ENCODE results near the gene DYDC2. TPM values are rescaled to one million over a fixed set of nuclear protein-coding genes. Genes with fewer than 3 reads are reported as not detected.
A peak's percentile ranks its signal among the peaks of the same experiment; 100 is the strongest.

Gene DYDC2
- total and polyA plus RNA-seq, 2 donors (not counting 1 experiment from before 2014, with no cell fraction given): not detected

DNA sequence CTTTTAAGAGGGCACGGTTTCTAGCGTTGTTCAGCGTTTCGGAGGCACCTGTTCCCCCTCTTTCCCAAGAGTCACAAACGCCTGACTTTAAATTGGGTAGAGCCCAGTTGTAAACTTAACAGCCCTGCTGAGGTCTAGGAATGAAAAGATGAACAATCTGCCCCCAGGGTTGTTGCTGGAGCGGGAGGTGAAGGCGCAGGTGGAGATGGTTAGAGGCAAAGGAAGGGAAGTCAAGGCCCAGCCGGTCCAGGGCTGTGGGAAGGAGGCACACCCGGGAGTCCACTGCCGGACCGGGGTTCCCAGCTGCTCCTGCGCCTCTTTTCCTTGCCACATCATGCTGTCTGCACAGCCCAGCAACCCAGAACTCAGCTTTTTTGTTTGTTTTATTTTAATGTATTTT, 52.5 kb downstream of the DYDC2 start:
- Histone ChIP-seq H2AFZ (ENCODE audit: low read length) (no peak overlapping the region), H3K4me3 (replicated peaks in 1 of 4; ENCODE audit: control extremely low read depth in 1 of 4, insufficient read depth in 1 of 4, low read depth in 3 of 4, low read length in 4 of 4) (peak overlapping the region in 2 of 4 experiments; percentile 54 to 59), H3K27me3 (ENCODE audit: control insufficient read depth, insufficient read depth, low read length) (peaks cover 16% of the 10 kb centered on the region), H3K4me2 (ENCODE audit: extremely low read depth, insufficient read depth, low read length) (no peak overlapping the region), H4K20me1 (ENCODE audit: control insufficient read depth, extremely low read depth, insufficient read depth, low read length) (no peaks in the 10 kb centered on the region), H3K9ac (ENCODE audit: insufficient read depth, low read length) (no peak overlapping the region), H3K36me3 (ENCODE audit: control insufficient read depth, insufficient read depth, low read length) (no peaks in the 10 kb centered on the region), H3K79me2 (ENCODE audit: control insufficient read depth, insufficient read depth, low read length) (no peaks in the 10 kb centered on the region), H3K27ac (ENCODE audit: insufficient read depth, low read length) (no peak overlapping the region), H3K4me1 (ENCODE audit: control insufficient read depth, extremely low read depth, insufficient read depth, low read length) (no peaks in the 10 kb centered on the region), H3K9me3 (ENCODE audit: control insufficient read depth, insufficient read depth, low read depth, low read length) (no peaks in the 10 kb centered on the region)
- no peak for DNase-seq (ENCODE audit: low read depth in 2 of 2)
- TF ChIP-seq EZH2 (IDR thresholded peaks at IDR 0.05; ENCODE audit: low read length, missing control alignments): no peak
- TF ChIP-seq, protein P1, sequence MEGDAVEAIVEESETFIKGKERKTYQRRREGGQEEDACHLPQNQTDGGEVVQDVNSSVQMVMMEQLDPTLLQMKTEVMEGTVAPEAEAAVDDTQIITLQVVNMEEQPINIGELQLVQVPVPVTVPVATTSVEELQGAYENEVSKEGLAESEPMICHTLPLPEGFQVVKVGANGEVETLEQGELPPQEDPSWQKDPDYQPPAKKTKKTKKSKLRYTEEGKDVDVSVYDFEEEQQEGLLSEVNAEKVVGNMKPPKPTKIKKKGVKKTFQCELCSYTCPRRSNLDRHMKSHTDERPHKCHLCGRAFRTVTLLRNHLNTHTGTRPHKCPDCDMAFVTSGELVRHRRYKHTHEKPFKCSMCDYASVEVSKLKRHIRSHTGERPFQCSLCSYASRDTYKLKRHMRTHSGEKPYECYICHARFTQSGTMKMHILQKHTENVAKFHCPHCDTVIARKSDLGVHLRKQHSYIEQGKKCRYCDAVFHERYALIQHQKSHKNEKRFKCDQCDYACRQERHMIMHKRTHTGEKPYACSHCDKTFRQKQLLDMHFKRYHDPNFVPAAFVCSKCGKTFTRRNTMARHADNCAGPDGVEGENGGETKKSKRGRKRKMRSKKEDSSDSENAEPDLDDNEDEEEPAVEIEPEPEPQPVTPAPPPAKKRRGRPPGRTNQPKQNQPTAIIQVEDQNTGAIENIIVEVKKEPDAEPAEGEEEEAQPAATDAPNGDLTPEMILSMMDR (conservative IDR thresholded peaks at IDR 0.05 in 1 of 2, IDR thresholded peaks at IDR 0.05 in 1 of 2; ENCODE audit: low read depth in 1 of 2, low read length in 2 of 2): no peak

- Histone ChIP-seq H3K9me3 (ENCODE audit: control insufficient read depth, insufficient read depth, low read depth, low read length) (no peaks in the 10 kb centered on the region), H3K79me2 (ENCODE audit: control insufficient read depth, insufficient read depth, low read length) (no peaks in the 10 kb centered on the region), H4K20me1 (ENCODE audit: control insufficient read depth, extremely low read depth, insufficient read depth, low read length) (no peaks in the 10 kb centered on the region), H3K27me3 (ENCODE audit: control insufficient read depth, insufficient read depth, low read length) (peaks cover 16% of the 10 kb centered on the region), H3K4me3 (replicated peaks in 1 of 4; ENCODE audit: control extremely low read depth in 1 of 4, insufficient read depth in 1 of 4, low read depth in 3 of 4, low read length in 4 of 4) (no peak overlapping the region), H2AFZ (ENCODE audit: low read length) (no peak overlapping the region), H3K36me3 (ENCODE audit: control insufficient read depth, insufficient read depth, low read length) (no peaks in the 10 kb centered on the region), H3K4me1 (ENCODE audit: control insufficient read depth, extremely low read depth, insufficient read depth, low read length) (no peaks in the 10 kb centered on the region), H3K4me2 (ENCODE audit: extremely low read depth, insufficient read depth, low read length) (no peak overlapping the region), H3K27ac (ENCODE audit: insufficient read depth, low read length) (no peak overlapping the region), H3K9ac (ENCODE audit: insufficient read depth, low read length) (no peak overlapping the region)
- no peak for TF ChIP-seq EZH2 (IDR thresholded peaks at IDR 0.05; ENCODE audit: low read length, missing control alignments)
- TF ChIP-seq, protein P1 (conservative IDR thresholded peaks at IDR 0.05 in 1 of 2, IDR thresholded peaks at IDR 0.05 in 1 of 2; ENCODE audit: low read depth in 1 of 2, low read length in 2 of 2): no peak
- DNase-seq (ENCODE audit: low read depth in 2 of 2): no peak
Observed at GRCh38 chr10:80410122-80410521, 53.5 kb downstream of the DYDC2 start.

- no peaks in the 10 kb centered on the region for H3K9me3 ChIP-seq (ENCODE audit: control insufficient read depth, insufficient read depth, low read depth, low read length)
- DNase-seq (ENCODE audit: low read depth in 2 of 2): no peak
- no peak overlapping the region for H3K4me3 ChIP-seq (replicated peaks in 1 of 4; ENCODE audit: control extremely low read depth in 1 of 4, insufficient read depth in 1 of 4, low read depth in 3 of 4, low read length in 4 of 4)
- H3K4me2 ChIP-seq (ENCODE audit: extremely low read depth, insufficient read depth, low read length): no peak overlapping the region
- no peaks in the 10 kb centered on the region for H3K36me3 ChIP-seq (ENCODE audit: control insufficient read depth, insufficient read depth, low read length)
- no peaks in the 10 kb centered on the region for H3K79me2 ChIP-seq (ENCODE audit: control insufficient read depth, insufficient read depth, low read length)
- H4K20me1 ChIP-seq (ENCODE audit: control insufficient read depth, extremely low read depth, insufficient read depth, low read length): no peaks in the 10 kb centered on the region
- TF ChIP-seq, protein P1 (conservative IDR thresholded peaks at IDR 0.05 in 1 of 2, IDR thresholded peaks at IDR 0.05 in 1 of 2; ENCODE audit: low read depth in 1 of 2, low read length in 2 of 2): no peak
- no peak for TF ChIP-seq EZH2 (IDR thresholded peaks at IDR 0.05; ENCODE audit: low read length, missing control alignments)
- H3K9ac ChIP-seq (ENCODE audit: insufficient read depth, low read length): no peak overlapping the region
- H3K27me3 ChIP-seq (ENCODE audit: control insufficient read depth, insufficient read depth, low read length): peaks cover 16% of the 10 kb centered on the region
- H3K4me1 ChIP-seq (ENCODE audit: control insufficient read depth, extremely low read depth, insufficient read depth, low read length): no peaks in the 10 kb centered on the region
- no peak overlapping the region for H3K27ac ChIP-seq (ENCODE audit: insufficient read depth, low read length)
- H2AFZ ChIP-seq (ENCODE audit: low read length): no peak overlapping the region
Observed at GRCh38 chr10:80410578-80411145, 54.1 kb downstream of the DYDC2 start.
